Dermis microvascular lymphatic vessel endothelial cell (primary cell): Measurements from ENCODE around the gene SCART1. TPM values are rescaled to one million over a fixed set of nuclear protein-coding genes. Genes with fewer than 3 reads are reported as not detected.
"Not testable (repeated sequence)": the region's sequence is repeated elsewhere in the genome, so short reads cannot be mapped to it uniquely, and the experiment has no call there.

ENCODE experiments used
- DNase-seq, 2 donors: peaks; one replicate each; pipeline versions ENCODE4 v3.0.0 to v3.0.0-alpha.2; 2010; ENCODE audit warnings: low read depth in 2 of 2
- total RNA-seq: library from RNA; depleted of rRNA; stranded (reverse); fragments of >200 nt; gene quantifications from 2 replicates; pipeline ENCODE4 v1.2.1, GENCODE V29; 2014

The SCART1 gene
- total RNA-seq: 0.26 and 0.76 TPM in 2 replicates

GRCh38 chr10:133453516-133454203 lies at the start of gene SCART1:
Gene SCART1, plus strand, starts transcription at chr10:133453945. Its CDS starts 53 bp downstream, at chr10:133453998.
- no peak for DNase-seq

GRCh38 chr10:133405272-133405671 lies 48.5 kb upstream of the SCART1 start:
- no peak for DNase-seq

GRCh38 chr10:133405844-133406527 lies 47.8 kb upstream of the SCART1 start:
- no peak for DNase-seq

- DNase-seq: no peak
Observed at GRCh38 chr10:133411523-133412380, 42.0 kb upstream of the SCART1 start.

- DNase-seq: no peak
Observed at GRCh38 chr10:133412381-133412711, 41.4 kb upstream of the SCART1 start.

- DNase-seq: not testable (repeated sequence)
Observed at GRCh38 chr10:133414401-133414800, 39.3 kb upstream of the SCART1 start.

- DNase-seq: no peak
Observed at GRCh38 chr10:133415752-133416151, 38.0 kb upstream of the SCART1 start.

- DNase-seq: no peak
Observed at GRCh38 chr10:133418289-133418993, 35.3 kb upstream of the SCART1 start.

- DNase-seq: no peak
Observed at GRCh38 chr10:133419211-133419950, 34.4 kb upstream of the SCART1 start.

GRCh38 chr10:133420028-133420427 lies 33.7 kb upstream of the SCART1 start:
- no peak for DNase-seq

- no peak for DNase-seq
Observed at GRCh38 chr10:133420579-133420978, 33.2 kb upstream of the SCART1 start.

GRCh38 chr10:133421336-133422222 lies 32.2 kb upstream of the SCART1 start:
- DNase-seq: no peak

GRCh38 chr10:133422223-133422806 lies 31.4 kb upstream of the SCART1 start:
- DNase-seq: no peak

GRCh38 chr10:133422807-133423771 lies 30.7 kb upstream of the SCART1 start:
- DNase-seq: no peak

GRCh38 chr10:133424102-133424501 lies 29.6 kb upstream of the SCART1 start:
- not testable (repeated sequence) for DNase-seq

GRCh38 chr10:133424601-133425000 lies 29.1 kb upstream of the SCART1 start, which contains the start of gene SPRN:
Gene SPRN, minus strand, starts transcription at chr10:133424625. Its CDS starts 944 bp downstream, at chr10:133423681.
- not testable (repeated sequence) for DNase-seq

GRCh38 chr10:133429571-133429970 lies 24.2 kb upstream of the SCART1 start:
- not testable (repeated sequence) for DNase-seq
